ENCODE measurements around the gene BRMS1L. TPM values are rescaled to one million over a fixed set of nuclear protein-coding genes. Genes with fewer than 3 reads are reported as not detected.
A peak's percentile ranks its signal among the peaks of the same experiment; 100 is the strongest.

The BRMS1L gene
- total RNA-seq, 6 experiments from 2014 or later, result 2.3 to 6.2 (median 3.3) TPM

GRCh38 chr14:35883677-35884293 is 57.6 kb downstream of the BRMS1L start:
- Histone ChIP-seq H3K9me3 (no peaks in the 10 kb centered on the region), H3K36me3 (no peaks in the 10 kb centered on the region), H3K27ac (no peak overlapping the region), H3K27me3 (no peaks in the 10 kb centered on the region), H3K4me3 (no peak overlapping the region), H3K4me1 (peaks cover 0 to 9% (median 4%) of the 10 kb centered on the region in 4 donors)
- TF ChIP-seq CTCF (IDR thresholded peaks at IDR 0.05) (peak; percentile 63 to 74 (median 72)), POLR2A (IDR thresholded peaks at IDR 0.05) (no peak)
- WGBS (ENCODE audit: insufficient coverage, low coverage, low lambda C conversion rate, missing lambda C conversion rate), result 34% methylated on average over 7 of the region's 7 CpGs
- DNase-seq (no peak), ATAC-seq (peak; percentile 67 to 76 (median 74))
- intact Hi-C loops (cut with DNase I), result no loop called here

GRCh38 chr14:35890308-35890707 is 64.2 kb downstream of the BRMS1L start:
- no peak for TF ChIP-seq POLR2A (IDR thresholded peaks at IDR 0.05)
- TF ChIP-seq CTCF (IDR thresholded peaks at IDR 0.05), result no peak
- Histone ChIP-seq H3K9me3 (peaks cover 0 to 7% (median 0%) of the 10 kb centered on the region in 4 donors), H3K4me1 (no peaks in the 10 kb centered on the region), H3K36me3 (no peaks in the 10 kb centered on the region), H3K4me3 (no peak overlapping the region), H3K27ac (no peak overlapping the region), H3K27me3 (no peaks in the 10 kb centered on the region)
- no peak for ATAC-seq
- no peak for DNase-seq
- intact Hi-C loops (cut with DNase I), result no loop called here

GRCh38 chr14:35895256-35895655 is 69.1 kb downstream of the BRMS1L start:
- H3K4me1 ChIP-seq, result no peaks in the 10 kb centered on the region
- TF ChIP-seq POLR2A (IDR thresholded peaks at IDR 0.05) (no peak), CTCF (IDR thresholded peaks at IDR 0.05) (no peak)
- no peaks in the 10 kb centered on the region for H3K27me3 ChIP-seq
- ATAC-seq (no peak), DNase-seq (no peak)
- H3K36me3 ChIP-seq, result no peaks in the 10 kb centered on the region
- H3K27ac ChIP-seq, result no peak overlapping the region
- H3K4me3 ChIP-seq, result no peak overlapping the region
- intact Hi-C loops (cut with DNase I), result no loop called here
- peaks cover 0 to 7% (median 0%) of the 10 kb centered on the region in 4 donors for H3K9me3 ChIP-seq

- H3K27me3 ChIP-seq, result no peaks in the 10 kb centered on the region
- DNase-seq (no peak), ATAC-seq (no peak)
- TF ChIP-seq POLR2A (IDR thresholded peaks at IDR 0.05) (no peak), CTCF (IDR thresholded peaks at IDR 0.05) (no peak)
- WGBS (ENCODE audit: insufficient coverage, low coverage, low lambda C conversion rate, missing lambda C conversion rate), result 20% methylated on average over 1 of the region's 4 CpGs
- no peaks in the 10 kb centered on the region for H3K4me1 ChIP-seq
- no peak overlapping the region for H3K27ac ChIP-seq
- no peak overlapping the region for H3K4me3 ChIP-seq
- intact Hi-C loops (cut with DNase I), result no loop called here
- H3K36me3 ChIP-seq, result no peaks in the 10 kb centered on the region
- H3K9me3 ChIP-seq, result peaks cover 0 to 7% (median 0%) of the 10 kb centered on the region in 4 donors
Measured at GRCh38 chr14:35897616-35898111, 71.5 kb downstream of the BRMS1L start.

Measured in right lobe of liver (tissue), 6 donors.